GM18519 (cell line): Measurements from ENCODE around the gene KIF1A.
"Not testable (repeated sequence)": the region's sequence is repeated elsewhere in the genome, so short reads cannot be mapped to it uniquely, and the experiment has no call there.

Experiments used
- ATAC-seq: cut with Tn5 transposase; IDR thresholded peaks from one replicate; pipeline ENCODE4 v1.9.1; 2021; ENCODE audit warnings: mild to moderate bottlenecking, moderate library complexity; ENCODE audit not compliant: unreplicated experiment, low FRiP score

KIF1A gene

GRCh38 chr2:240691631-240692420 lies 128.2 kb downstream of the KIF1A start, which contains the start of gene AQP12A:
AQP12A (plus strand) TSS chr2:240691866; CDS start chr2:240691914, 48 bp downstream.
- not testable (repeated sequence) for ATAC-seq

GRCh38 chr2:240691075-240691427 lies 129.0 kb downstream of the KIF1A start:
- ATAC-seq, result not testable (repeated sequence)

- not testable (repeated sequence) for ATAC-seq
Observed at GRCh38 chr2:240690421-240691074, 129.5 kb downstream of the KIF1A start.

GRCh38 chr2:240689975-240690374 lies 130.0 kb downstream of the KIF1A start:
- ATAC-seq, result no peak

- ATAC-seq, result no peak
Observed at GRCh38 chr2:240688553-240688919, 131.5 kb downstream of the KIF1A start.

GRCh38 chr2:240687741-240688552 lies 132.1 kb downstream of the KIF1A start:
- ATAC-seq, result no peak

GRCh38 chr2:240687045-240687740 lies 132.8 kb downstream of the KIF1A start:
- no peak for ATAC-seq

- no peak for ATAC-seq
Observed at GRCh38 chr2:240686460-240686859, 133.6 kb downstream of the KIF1A start.

GRCh38 chr2:240685771-240686371 lies 134.1 kb downstream of the KIF1A start:
- no peak for ATAC-seq

- ATAC-seq, result not testable (repeated sequence)
Observed at GRCh38 chr2:240683980-240684728, 135.9 kb downstream of the KIF1A start.

GRCh38 chr2:240683329-240683979 lies 136.6 kb downstream of the KIF1A start:
- not testable (repeated sequence) for ATAC-seq

- not testable (repeated sequence) for ATAC-seq
Observed at GRCh38 chr2:240682431-240683224, 137.4 kb downstream of the KIF1A start, which contains the start of gene AQP12B. AQP12B (minus strand) TSS chr2:240682885; CDS start chr2:240682837, 48 bp downstream.

GRCh38 chr2:240680185-240680584 lies 139.8 kb downstream of the KIF1A start:
- not testable (repeated sequence) for ATAC-seq

- ATAC-seq, result not testable (repeated sequence)
Observed at GRCh38 chr2:240678909-240679308, 141.1 kb downstream of the KIF1A start.

- ATAC-seq, result not testable (repeated sequence)
Observed at GRCh38 chr2:240678043-240678442, 142.0 kb downstream of the KIF1A start.

- ATAC-seq, result not testable (repeated sequence)
Observed at GRCh38 chr2:240675345-240675744, 144.7 kb downstream of the KIF1A start.

GRCh38 chr2:240674461-240675184 lies 145.4 kb downstream of the KIF1A start:
- ATAC-seq, result not testable (repeated sequence)
